ENCODE measurements around the gene KLHDC4. TPM values are rescaled to one million over a fixed set of nuclear protein-coding genes. Genes with fewer than 3 reads are reported as not detected.

Gene KLHDC4
- total RNA-seq, 1 experiment from 2014 or later, result 117 TPM

DNA sequence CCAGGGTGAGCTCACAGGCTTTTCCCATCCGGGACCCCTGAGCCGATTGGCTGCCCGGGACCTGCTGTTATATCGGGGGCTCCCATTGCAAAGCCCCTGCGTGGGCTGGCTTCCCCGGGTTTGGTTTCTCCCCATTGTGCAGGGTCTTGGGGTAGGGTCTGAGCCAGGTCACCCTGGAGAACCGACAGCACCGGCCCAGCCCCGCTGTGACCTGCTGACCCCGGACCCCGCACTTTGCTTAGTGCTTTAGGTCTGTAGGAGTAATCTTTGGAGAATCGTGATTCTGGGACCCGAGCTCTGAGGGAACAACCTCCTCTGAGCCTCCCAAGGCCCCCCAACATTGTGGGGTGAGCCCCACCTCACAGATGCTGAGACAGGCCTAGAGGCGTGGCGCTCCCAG is 100.6 kb downstream of the KLHDC4 start:
- Histone ChIP-seq H3K4me1 (no peaks in the 10 kb centered on the region), H3K36me3 (ENCODE audit: control insufficient read depth, insufficient read depth, low read length) (no peaks in the 10 kb centered on the region), H3K9me3 (no peaks in the 10 kb centered on the region), H3K27me3 (replicated peaks; ENCODE audit: control insufficient read depth, insufficient read depth, low read length) (no peaks in the 10 kb centered on the region), H3K4me3 (ENCODE audit: low read depth, low read length) (no peak overlapping the region)
- ChIA-PET CTCF (no interaction called here), POLR2A (no interaction called here)
- Mint-ChIP-seq H3K27me3 (ENCODE audit: insufficient read depth, unreplicated experiment) (peaks cover 18% of the 10 kb centered on the region), H3K4me1 (ENCODE audit: low read depth, unreplicated experiment) (no peaks in the 10 kb centered on the region), H3K9me3 (ENCODE audit: unreplicated experiment) (no peaks in the 10 kb centered on the region), H3K36me3 (ENCODE audit: insufficient read depth, unreplicated experiment) (no peaks in the 10 kb centered on the region), H3K27ac (ENCODE audit: unreplicated experiment) (no peak overlapping the region), H3K4me3 (ENCODE audit: unreplicated experiment) (no peak overlapping the region)
- no TSS peak for BruUV-seq (replicated peaks)
- intact Hi-C loops (cut with micrococcal nuclease; ENCODE audit: unreplicated experiment), result no loop called here
- DNase-seq, result no peak
- TF ChIP-seq, protein P1, sequence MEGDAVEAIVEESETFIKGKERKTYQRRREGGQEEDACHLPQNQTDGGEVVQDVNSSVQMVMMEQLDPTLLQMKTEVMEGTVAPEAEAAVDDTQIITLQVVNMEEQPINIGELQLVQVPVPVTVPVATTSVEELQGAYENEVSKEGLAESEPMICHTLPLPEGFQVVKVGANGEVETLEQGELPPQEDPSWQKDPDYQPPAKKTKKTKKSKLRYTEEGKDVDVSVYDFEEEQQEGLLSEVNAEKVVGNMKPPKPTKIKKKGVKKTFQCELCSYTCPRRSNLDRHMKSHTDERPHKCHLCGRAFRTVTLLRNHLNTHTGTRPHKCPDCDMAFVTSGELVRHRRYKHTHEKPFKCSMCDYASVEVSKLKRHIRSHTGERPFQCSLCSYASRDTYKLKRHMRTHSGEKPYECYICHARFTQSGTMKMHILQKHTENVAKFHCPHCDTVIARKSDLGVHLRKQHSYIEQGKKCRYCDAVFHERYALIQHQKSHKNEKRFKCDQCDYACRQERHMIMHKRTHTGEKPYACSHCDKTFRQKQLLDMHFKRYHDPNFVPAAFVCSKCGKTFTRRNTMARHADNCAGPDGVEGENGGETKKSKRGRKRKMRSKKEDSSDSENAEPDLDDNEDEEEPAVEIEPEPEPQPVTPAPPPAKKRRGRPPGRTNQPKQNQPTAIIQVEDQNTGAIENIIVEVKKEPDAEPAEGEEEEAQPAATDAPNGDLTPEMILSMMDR (IDR thresholded peaks at IDR 0.05; ENCODE audit: insufficient read depth in 1 of 2, low read depth in 1 of 2, low read length in 1 of 2, severe bottlenecking in 1 of 2, unreplicated experiment in 1 of 2), result no peak

- H3K27ac Mint-ChIP-seq (ENCODE audit: unreplicated experiment), result no peak overlapping the region
These were observed 101.0 kb downstream of the KLHDC4 start for GRCh38 chr16:87664792-87665191.

DNA sequence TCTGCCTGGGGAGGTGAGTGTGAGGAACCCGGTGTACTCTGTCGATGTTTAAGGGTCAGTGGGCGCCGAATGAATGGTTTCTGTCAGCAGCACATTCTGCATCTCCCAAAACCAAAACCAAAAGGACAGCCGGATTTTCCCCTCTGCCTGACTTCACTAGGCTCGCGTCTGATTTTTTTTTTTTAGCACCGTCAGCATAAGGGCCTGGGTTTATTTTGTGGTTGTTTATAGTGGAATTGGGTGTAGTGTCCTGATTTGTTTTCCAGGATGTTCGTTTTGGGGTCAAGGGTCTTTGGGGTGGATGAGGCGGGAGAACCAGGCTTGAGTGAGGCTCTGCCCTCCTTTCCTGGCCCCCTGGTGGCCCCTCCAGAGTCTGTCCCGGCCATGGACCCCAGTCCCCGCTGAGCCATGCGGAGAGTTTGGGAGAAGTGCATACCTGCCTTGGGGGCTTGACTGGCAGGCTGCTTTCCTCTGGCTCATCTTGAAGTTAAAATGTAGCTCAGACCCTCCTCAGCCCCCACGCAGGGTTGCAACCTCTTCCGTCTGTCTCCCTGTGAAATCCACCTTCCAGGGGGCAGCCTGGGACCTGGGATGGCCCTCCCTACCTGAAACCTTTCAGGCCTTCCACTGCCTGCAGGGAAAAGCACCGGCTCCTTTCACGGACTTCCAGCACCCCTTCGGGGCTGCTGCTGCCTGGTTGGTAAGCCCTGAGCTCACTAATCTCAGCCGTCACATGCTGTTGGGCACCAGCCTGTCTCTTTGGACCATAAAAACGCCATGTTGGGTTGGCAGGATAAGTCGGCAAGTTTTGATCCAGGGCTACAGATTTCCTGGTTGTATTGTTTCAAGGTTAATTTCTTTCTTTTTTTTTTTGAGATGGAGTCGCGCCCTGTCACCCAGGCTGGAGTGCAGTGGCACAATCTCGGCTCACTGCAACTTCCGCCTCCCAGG is 103.3 kb downstream of the KLHDC4 start:
- TF ChIP-seq, protein P1 (IDR thresholded peaks at IDR 0.05; ENCODE audit: insufficient read depth in 1 of 2, low read depth in 1 of 2, low read length in 1 of 2, severe bottlenecking in 1 of 2, unreplicated experiment in 1 of 2), result no peak
- H3K9me3 Mint-ChIP-seq (ENCODE audit: unreplicated experiment), result no peaks in the 10 kb centered on the region
- no peak for DNase-seq
- 0 out of 2 replicates have a peak, but pooled peaks cover 3% of the 10 kb centered on the region for H3K9me3 ChIP-seq
- peaks cover 18% of the 10 kb centered on the region for H3K27me3 Mint-ChIP-seq (ENCODE audit: insufficient read depth, unreplicated experiment)
- POLR2A ChIA-PET, result interaction anchor here (0.6 kb wide), 1 partner anchor 15 kb away, joined by 4 read pairs; no protein-coding TSS in a partner anchor
- no peak overlapping the region for H3K27ac Mint-ChIP-seq (ENCODE audit: unreplicated experiment)
- BruUV-seq (replicated peaks), result no TSS peak
- H3K4me1 Mint-ChIP-seq (ENCODE audit: low read depth, unreplicated experiment), result no peaks in the 10 kb centered on the region
- intact Hi-C loops (cut with micrococcal nuclease; ENCODE audit: unreplicated experiment), result no loop called here
- CTCF ChIA-PET, result interaction anchor here (0.8 to 1.1 kb wide), 2 partner anchors 26 to 55 kb away, joined by 3 read pairs; no protein-coding TSS in a partner anchor
- H3K36me3 Mint-ChIP-seq (ENCODE audit: insufficient read depth, unreplicated experiment), result no peaks in the 10 kb centered on the region
- no peaks in the 10 kb centered on the region for H3K27me3 ChIP-seq (replicated peaks; ENCODE audit: control insufficient read depth, insufficient read depth, low read length)
- H3K4me3 ChIP-seq (ENCODE audit: low read depth, low read length), result no peak overlapping the region
- H3K4me1 ChIP-seq, result no peaks in the 10 kb centered on the region
- no peak overlapping the region for H3K4me3 Mint-ChIP-seq (ENCODE audit: unreplicated experiment)
- H3K36me3 ChIP-seq (ENCODE audit: control insufficient read depth, insufficient read depth, low read length), result no peaks in the 10 kb centered on the region

More at GRCh38 chr16:87664792-87665191, 101.0 kb downstream of the KLHDC4 start:
- H3K4me3 Mint-ChIP-seq (ENCODE audit: unreplicated experiment), result no peak overlapping the region
- BruUV-seq (replicated peaks), result no TSS peak
- POLR2A ChIA-PET, result no interaction called here
- DNase-seq, result no peak
- Histone ChIP-seq H3K27me3 (replicated peaks; ENCODE audit: control insufficient read depth, insufficient read depth, low read length) (no peaks in the 10 kb centered on the region), H3K4me1 (no peaks in the 10 kb centered on the region), H3K4me3 (ENCODE audit: low read depth, low read length) (no peak overlapping the region), H3K36me3 (ENCODE audit: control insufficient read depth, insufficient read depth, low read length) (no peaks in the 10 kb centered on the region), H3K9me3 (no peaks in the 10 kb centered on the region)
- CTCF ChIA-PET, result no interaction called here
- intact Hi-C loops (cut with micrococcal nuclease; ENCODE audit: unreplicated experiment), result no loop called here
- H3K27me3 Mint-ChIP-seq (ENCODE audit: insufficient read depth, unreplicated experiment), result peaks cover 18% of the 10 kb centered on the region
- H3K4me1 Mint-ChIP-seq (ENCODE audit: low read depth, unreplicated experiment), result no peaks in the 10 kb centered on the region
- no peaks in the 10 kb centered on the region for H3K36me3 Mint-ChIP-seq (ENCODE audit: insufficient read depth, unreplicated experiment)
- no peaks in the 10 kb centered on the region for H3K9me3 Mint-ChIP-seq (ENCODE audit: unreplicated experiment)
- TF ChIP-seq, protein P1 (IDR thresholded peaks at IDR 0.05; ENCODE audit: insufficient read depth in 1 of 2, low read depth in 1 of 2, low read length in 1 of 2, severe bottlenecking in 1 of 2, unreplicated experiment in 1 of 2), result no peak

Measured in Caco-2 (cell line).